ENCODE measurements around the gene CSMD2. TPM values are rescaled to one million over a fixed set of nuclear protein-coding genes. Genes with fewer than 3 reads are reported as not detected.

CSMD2 gene
- total RNA-seq, 2 experiments from 2014 or later: not detected

DNA sequence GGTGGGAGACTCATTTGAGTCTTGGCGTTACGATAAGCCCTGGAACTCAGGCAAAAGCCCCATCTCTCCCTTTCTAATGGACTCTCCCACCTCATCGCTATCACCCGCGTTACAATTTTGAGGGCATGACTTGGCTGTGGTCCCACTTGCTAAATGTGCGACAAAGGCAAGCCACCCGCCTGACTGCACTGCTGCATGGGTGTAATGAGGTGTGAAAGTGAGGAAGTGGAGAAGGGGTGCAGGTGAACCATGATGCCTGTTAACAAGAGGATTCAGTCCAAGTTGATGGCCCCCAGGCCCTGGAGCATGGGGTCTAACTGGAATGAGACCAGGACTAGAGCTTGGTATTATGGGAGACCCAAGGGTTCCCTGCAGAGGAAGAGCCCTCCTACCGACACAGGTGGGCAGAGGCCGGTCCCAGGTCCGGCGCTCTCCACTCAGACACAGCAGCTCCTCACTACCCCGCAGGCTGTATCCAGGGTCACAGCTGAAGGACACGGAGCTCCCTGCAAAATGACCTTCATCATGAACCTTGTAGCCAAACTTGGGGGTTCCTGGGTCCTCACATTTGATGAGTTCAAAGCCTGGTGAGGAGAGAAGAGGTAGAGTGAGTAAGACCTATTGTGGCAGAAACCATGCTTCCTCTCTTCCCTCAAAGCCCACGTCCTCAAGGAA is 466.5 kb downstream of the CSMD2 start:
- Mint-ChIP-seq H3K4me1 (ENCODE audit: low read depth) (no peaks in the 10 kb centered on the region), H3K27ac (no peak overlapping the region), H3K27me3 (peaks cover 52% of the 10 kb centered on the region), H3K4me3 (no peak overlapping the region), H3K9me3 (no peaks in the 10 kb centered on the region), H3K36me3 (ENCODE audit: low read depth) (no peaks in the 10 kb centered on the region)
- Histone ChIP-seq H3K9me3 (ENCODE audit: control insufficient read depth in 1 of 2, insufficient read depth in 1 of 2, low read length in 2 of 2) (no peaks in the 10 kb centered on the region), H3K27me3 (ENCODE audit: control insufficient read depth in 1 of 2, insufficient read depth in 2 of 2, low read length in 2 of 2) (peaks cover 0 to 5% of the 10 kb centered on the region in 2 experiments), H3K27ac (ENCODE audit: low read depth in 1 of 2, low read length in 2 of 2) (no peak overlapping the region), H3K4me3 (ENCODE audit: low read length) (no peak overlapping the region), H3K36me3 (ENCODE audit: insufficient read depth, low read length) (no peaks in the 10 kb centered on the region), H3K4me1 (ENCODE audit: insufficient read depth, low read length) (no peaks in the 10 kb centered on the region)
- DNase-seq (no peak), ATAC-seq (ENCODE audit: poor library complexity) (no peak)
- CTCF ChIA-PET: no interaction called here
- intact Hi-C loops (cut with DNase I, micrococcal nuclease): no loop called here
- TF ChIP-seq, protein P1, sequence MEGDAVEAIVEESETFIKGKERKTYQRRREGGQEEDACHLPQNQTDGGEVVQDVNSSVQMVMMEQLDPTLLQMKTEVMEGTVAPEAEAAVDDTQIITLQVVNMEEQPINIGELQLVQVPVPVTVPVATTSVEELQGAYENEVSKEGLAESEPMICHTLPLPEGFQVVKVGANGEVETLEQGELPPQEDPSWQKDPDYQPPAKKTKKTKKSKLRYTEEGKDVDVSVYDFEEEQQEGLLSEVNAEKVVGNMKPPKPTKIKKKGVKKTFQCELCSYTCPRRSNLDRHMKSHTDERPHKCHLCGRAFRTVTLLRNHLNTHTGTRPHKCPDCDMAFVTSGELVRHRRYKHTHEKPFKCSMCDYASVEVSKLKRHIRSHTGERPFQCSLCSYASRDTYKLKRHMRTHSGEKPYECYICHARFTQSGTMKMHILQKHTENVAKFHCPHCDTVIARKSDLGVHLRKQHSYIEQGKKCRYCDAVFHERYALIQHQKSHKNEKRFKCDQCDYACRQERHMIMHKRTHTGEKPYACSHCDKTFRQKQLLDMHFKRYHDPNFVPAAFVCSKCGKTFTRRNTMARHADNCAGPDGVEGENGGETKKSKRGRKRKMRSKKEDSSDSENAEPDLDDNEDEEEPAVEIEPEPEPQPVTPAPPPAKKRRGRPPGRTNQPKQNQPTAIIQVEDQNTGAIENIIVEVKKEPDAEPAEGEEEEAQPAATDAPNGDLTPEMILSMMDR (IDR thresholded peaks at IDR 0.05): no peak
- POLR2A ChIA-PET: no interaction called here

DNA sequence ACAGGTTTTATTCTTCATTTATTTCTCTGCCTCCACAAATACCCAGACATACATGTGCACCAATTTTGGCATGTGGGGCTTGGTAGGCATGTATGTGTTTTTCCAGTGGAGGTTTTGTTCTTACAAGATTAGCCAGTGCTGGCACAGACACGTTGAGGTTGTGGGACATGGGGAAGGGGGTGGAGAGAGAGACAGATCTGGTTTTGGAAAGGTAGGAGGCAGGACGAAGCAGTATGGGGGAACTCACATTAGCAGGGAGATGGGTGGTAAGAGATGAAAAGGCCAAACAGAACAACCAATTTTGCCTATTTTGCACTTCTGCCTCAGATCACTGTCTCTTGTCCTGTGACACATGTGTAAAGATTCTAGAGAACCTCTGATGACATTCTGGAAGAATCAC is 467.2 kb downstream of the CSMD2 start:
- Histone ChIP-seq H3K27ac (ENCODE audit: low read depth in 1 of 2, low read length in 2 of 2) (no peak overlapping the region), H3K4me1 (ENCODE audit: insufficient read depth, low read length) (no peaks in the 10 kb centered on the region), H3K27me3 (ENCODE audit: control insufficient read depth in 1 of 2, insufficient read depth in 2 of 2, low read length in 2 of 2) (peaks cover 0 to 5% of the 10 kb centered on the region in 2 experiments), H3K36me3 (ENCODE audit: insufficient read depth, low read length) (no peaks in the 10 kb centered on the region), H3K9me3 (ENCODE audit: control insufficient read depth in 1 of 2, insufficient read depth in 1 of 2, low read length in 2 of 2) (no peaks in the 10 kb centered on the region), H3K4me3 (ENCODE audit: low read length) (no peak overlapping the region)
- DNase-seq: no peak
- H3K27ac Mint-ChIP-seq: no peak overlapping the region
- ChIA-PET CTCF (no interaction called here), POLR2A (no interaction called here)
- no peaks in the 10 kb centered on the region for H3K4me1 Mint-ChIP-seq (ENCODE audit: low read depth)
- no peaks in the 10 kb centered on the region for H3K36me3 Mint-ChIP-seq (ENCODE audit: low read depth)
- TF ChIP-seq, protein P1 (IDR thresholded peaks at IDR 0.05): no peak
- intact Hi-C loops (cut with DNase I, micrococcal nuclease): no loop called here
- no peak overlapping the region for H3K4me3 Mint-ChIP-seq
- no peak for ATAC-seq (ENCODE audit: poor library complexity)
- peaks cover 59% of the 10 kb centered on the region for H3K27me3 Mint-ChIP-seq
- no peaks in the 10 kb centered on the region for H3K9me3 Mint-ChIP-seq

DNA sequence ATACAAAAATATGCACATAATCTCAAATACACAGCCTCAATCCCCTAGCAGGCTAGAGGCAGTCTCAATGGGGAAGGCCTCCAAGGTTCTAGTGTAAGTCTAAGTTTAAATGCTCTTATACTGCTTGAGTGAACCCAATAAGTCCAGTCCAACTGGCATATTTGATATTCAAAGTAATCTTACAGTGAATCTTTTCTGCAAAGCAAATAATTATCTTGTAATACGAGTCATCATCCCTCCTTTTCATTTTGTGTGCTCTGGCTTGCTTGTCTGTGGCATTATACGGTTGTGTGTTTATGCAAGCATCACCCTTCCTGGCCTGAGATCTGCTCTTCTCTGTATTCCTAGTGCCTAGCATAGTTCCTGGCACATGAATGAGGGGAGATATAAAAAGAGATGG is 468.1 kb downstream of the CSMD2 start:
- ChIA-PET POLR2A (no interaction called here), CTCF (no interaction called here)
- intact Hi-C loops (cut with DNase I, micrococcal nuclease): no loop called here
- peaks cover 0 to 5% of the 10 kb centered on the region in 2 experiments for H3K27me3 ChIP-seq (ENCODE audit: control insufficient read depth in 1 of 2, insufficient read depth in 2 of 2, low read length in 2 of 2)
- no peak overlapping the region for H3K4me3 ChIP-seq (ENCODE audit: low read length)
- no peak overlapping the region for H3K4me3 Mint-ChIP-seq
- H3K27ac ChIP-seq (ENCODE audit: low read depth in 1 of 2, low read length in 2 of 2): no peak overlapping the region
- no peak overlapping the region for H3K27ac Mint-ChIP-seq
- DNase-seq: no peak
- no peak for ATAC-seq (ENCODE audit: poor library complexity)
- H3K4me1 Mint-ChIP-seq (ENCODE audit: low read depth): no peaks in the 10 kb centered on the region
- no peaks in the 10 kb centered on the region for H3K4me1 ChIP-seq (ENCODE audit: insufficient read depth, low read length)
- TF ChIP-seq, protein P1 (IDR thresholded peaks at IDR 0.05): no peak
- H3K36me3 ChIP-seq (ENCODE audit: insufficient read depth, low read length): no peaks in the 10 kb centered on the region
- H3K9me3 Mint-ChIP-seq: no peaks in the 10 kb centered on the region
- H3K9me3 ChIP-seq (ENCODE audit: control insufficient read depth in 1 of 2, insufficient read depth in 1 of 2, low read length in 2 of 2): no peaks in the 10 kb centered on the region
- peaks cover 63% of the 10 kb centered on the region for H3K27me3 Mint-ChIP-seq
- no peaks in the 10 kb centered on the region for H3K36me3 Mint-ChIP-seq (ENCODE audit: low read depth)

Measured in CD4-positive, alpha-beta T cell (primary cell).